SJSA1 (cell line): ENCODE data around the gene ARID5A. TPM values are rescaled to one million over a fixed set of nuclear protein-coding genes. Genes with fewer than 3 reads are reported as not detected.
"Not testable (repeated sequence)": the region's sequence is repeated elsewhere in the genome, so short reads cannot be mapped to it uniquely, and the experiment has no call there.

Experiments used
- DNase-seq, 2 experiments: peaks; one replicate each; pipeline ENCODE4 v3.0.0-alpha.2; 2015 to 2020; ENCODE audit warnings: low spot score in 2 of 2, low read depth in 1 of 2
- H3K27ac ChIP-seq: fragments of 250-450 bp; sonication (Bioruptor Pico); 2 replicates; pipeline ENCODE4 v1.5.1; 2020; ENCODE audit warnings: mild to moderate bottlenecking, moderate library complexity
- H3K27me3 ChIP-seq: fragments of 250-450 bp; sonication (Bioruptor Pico); replicated peaks from 2 replicates; pipeline ENCODE4 v1.5.1; 2020; ENCODE audit warnings: mild to moderate bottlenecking, moderate library complexity
- H3K36me3 ChIP-seq: fragments of 250-450 bp; sonication (Bioruptor Pico); 2 replicates; pipeline ENCODE4 v1.5.1; 2020; ENCODE audit warnings: mild to moderate bottlenecking
- H3K4me1 ChIP-seq: fragments of 250-450 bp; sonication (Bioruptor Pico); replicated peaks from 2 replicates; pipeline ENCODE4 v1.6.1; 2021; ENCODE audit warnings: mild to moderate bottlenecking
- H3K4me3 ChIP-seq: fragments of 250-450 bp; sonication (Bioruptor Pico); 2 replicates; pipeline ENCODE4 v1.5.1; 2020; ENCODE audit warnings: mild to moderate bottlenecking
- H3K9me3 ChIP-seq: fragments of 250-450 bp; sonication (Bioruptor Pico); replicated peaks from 2 replicates; pipeline ENCODE4 v1.5.1; 2020; ENCODE audit warnings: mild to moderate bottlenecking
- total RNA-seq: library from RNA; depleted of rRNA; stranded (reverse); fragments of >200 nt; shearing (Covaris generic); gene quantifications from 2 replicates; pipeline ENCODE4 v1.2.3, GENCODE V29; 2014; rRNA removed

Gene ARID5A, protein sequence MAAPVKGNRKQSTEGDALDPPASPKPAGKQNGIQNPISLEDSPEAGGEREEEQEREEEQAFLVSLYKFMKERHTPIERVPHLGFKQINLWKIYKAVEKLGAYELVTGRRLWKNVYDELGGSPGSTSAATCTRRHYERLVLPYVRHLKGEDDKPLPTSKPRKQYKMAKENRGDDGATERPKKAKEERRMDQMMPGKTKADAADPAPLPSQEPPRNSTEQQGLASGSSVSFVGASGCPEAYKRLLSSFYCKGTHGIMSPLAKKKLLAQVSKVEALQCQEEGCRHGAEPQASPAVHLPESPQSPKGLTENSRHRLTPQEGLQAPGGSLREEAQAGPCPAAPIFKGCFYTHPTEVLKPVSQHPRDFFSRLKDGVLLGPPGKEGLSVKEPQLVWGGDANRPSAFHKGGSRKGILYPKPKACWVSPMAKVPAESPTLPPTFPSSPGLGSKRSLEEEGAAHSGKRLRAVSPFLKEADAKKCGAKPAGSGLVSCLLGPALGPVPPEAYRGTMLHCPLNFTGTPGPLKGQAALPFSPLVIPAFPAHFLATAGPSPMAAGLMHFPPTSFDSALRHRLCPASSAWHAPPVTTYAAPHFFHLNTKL
- 6.3 and 9.7 TPM in 2 replicates for total RNA-seq

- H3K36me3 ChIP-seq: peaks cover 6% of the 10 kb centered on the region; the same call in 1 of the 2 replicates
- H3K27me3 ChIP-seq: no peaks in the 10 kb centered on the region
- H3K4me1 ChIP-seq: peaks cover 41% of the 10 kb centered on the region
- no peaks in the 10 kb centered on the region for H3K9me3 ChIP-seq
- peak within 1 kb of the TSS; percentile 75 for H3K4me3 ChIP-seq
- H3K27ac ChIP-seq: peak within 1 kb of the TSS; percentile 27; the same call in 1 of the 2 replicates
- peak; percentile 76 to 91 for DNase-seq
These were observed at the start of gene ARID5A for GRCh38 chr2:96536445-96537065. TSS of gene ARID5A (plus strand) at chr2:96536752. CDS start at chr2:96536827, 75 bp downstream.

GRCh38 chr2:96489261-96489660, 47.3 kb upstream of the ARID5A start:
- Histone ChIP-seq H3K4me3 (no peak overlapping the region), H3K27ac (no peak overlapping the region), H3K9me3 (0 out of 2 replicates have a peak, but pooled peaks cover 2% of the 10 kb centered on the region), H3K4me1 (no peaks in the 10 kb centered on the region), H3K36me3 (no peaks in the 10 kb centered on the region), H3K27me3 (no peaks in the 10 kb centered on the region)
- DNase-seq: no peak

- no peaks in the 10 kb centered on the region for H3K36me3 ChIP-seq
- H3K27ac ChIP-seq: no peak overlapping the region
- 0 out of 2 replicates have a peak, but pooled peaks cover 2% of the 10 kb centered on the region for H3K9me3 ChIP-seq
- DNase-seq: no peak
- H3K27me3 ChIP-seq: no peaks in the 10 kb centered on the region
- no peaks in the 10 kb centered on the region for H3K4me1 ChIP-seq
- no peak overlapping the region for H3K4me3 ChIP-seq
These were observed 46.9 kb upstream of the ARID5A start for GRCh38 chr2:96489663-96490062.

DNA sequence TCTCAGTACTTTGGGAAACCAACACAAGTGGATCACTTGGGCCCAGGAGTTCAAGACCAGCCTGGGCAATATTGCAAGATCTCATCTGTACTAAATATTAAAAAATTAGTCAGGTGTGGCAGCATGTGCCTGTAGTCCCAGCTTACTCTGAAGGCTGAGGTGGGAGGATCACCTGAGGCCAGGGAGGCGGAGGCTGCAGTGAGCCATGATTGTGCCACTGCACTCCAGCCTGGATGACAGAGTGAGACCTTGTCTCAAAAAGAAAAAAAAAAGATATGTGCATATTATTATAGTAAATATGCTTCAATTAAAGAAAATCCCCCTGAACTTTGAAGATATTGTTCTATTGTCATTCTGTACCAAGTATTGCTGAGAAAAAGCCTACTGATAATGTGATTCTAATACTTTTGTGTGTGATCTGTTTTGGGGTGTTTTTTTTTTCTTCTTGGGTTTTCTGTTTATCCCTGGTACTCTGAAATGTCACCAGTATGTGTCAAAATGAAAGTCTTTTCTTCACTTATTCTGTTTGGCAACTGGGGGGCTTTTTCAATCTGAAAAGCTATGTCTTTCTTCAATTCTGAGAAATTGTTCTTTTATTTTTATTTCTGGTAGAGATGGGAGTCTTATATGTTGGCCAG, 44.6 kb upstream of the ARID5A start:
- Histone ChIP-seq H3K4me3 (no peak overlapping the region), H3K36me3 (no peaks in the 10 kb centered on the region), H3K27me3 (no peaks in the 10 kb centered on the region; the same call in 1 of the 2 replicates), H3K27ac (no peak overlapping the region), H3K4me1 (no peaks in the 10 kb centered on the region), H3K9me3 (0 out of 2 replicates have a peak, but pooled peaks cover 2% of the 10 kb centered on the region)
- DNase-seq: no peak

- 0 out of 2 replicates have a peak, but pooled peaks cover 2% of the 10 kb centered on the region for H3K9me3 ChIP-seq
- no peak overlapping the region for H3K4me3 ChIP-seq
- no peaks in the 10 kb centered on the region for H3K36me3 ChIP-seq
- no peaks in the 10 kb centered on the region for H3K4me1 ChIP-seq
- no peak for DNase-seq
- H3K27ac ChIP-seq: no peak overlapping the region
- no peaks in the 10 kb centered on the region; the same call in 1 of the 2 replicates for H3K27me3 ChIP-seq
These were observed 43.5 kb upstream of the ARID5A start for GRCh38 chr2:96493072-96493471.

GRCh38 chr2:96494188-96494587, 42.4 kb upstream of the ARID5A start:
- H3K4me1 ChIP-seq: no peaks in the 10 kb centered on the region
- H3K27ac ChIP-seq: no peak overlapping the region
- no peaks in the 10 kb centered on the region for H3K36me3 ChIP-seq
- DNase-seq: no peak
- no peak overlapping the region for H3K4me3 ChIP-seq
- 0 out of 2 replicates have a peak, but pooled peaks cover 2% of the 10 kb centered on the region for H3K9me3 ChIP-seq
- peaks cover 3% of the 10 kb centered on the region; the same call in 1 of the 2 replicates for H3K27me3 ChIP-seq

- Histone ChIP-seq H3K27ac (no peak overlapping the region), H3K4me1 (no peaks in the 10 kb centered on the region), H3K4me3 (no peak overlapping the region), H3K36me3 (no peaks in the 10 kb centered on the region), H3K9me3 (no peaks in the 10 kb centered on the region), H3K27me3 (peaks cover 17% of the 10 kb centered on the region)
- no peak for DNase-seq
These were observed 40.4 kb upstream of the ARID5A start for GRCh38 chr2:96495982-96496629.

DNA sequence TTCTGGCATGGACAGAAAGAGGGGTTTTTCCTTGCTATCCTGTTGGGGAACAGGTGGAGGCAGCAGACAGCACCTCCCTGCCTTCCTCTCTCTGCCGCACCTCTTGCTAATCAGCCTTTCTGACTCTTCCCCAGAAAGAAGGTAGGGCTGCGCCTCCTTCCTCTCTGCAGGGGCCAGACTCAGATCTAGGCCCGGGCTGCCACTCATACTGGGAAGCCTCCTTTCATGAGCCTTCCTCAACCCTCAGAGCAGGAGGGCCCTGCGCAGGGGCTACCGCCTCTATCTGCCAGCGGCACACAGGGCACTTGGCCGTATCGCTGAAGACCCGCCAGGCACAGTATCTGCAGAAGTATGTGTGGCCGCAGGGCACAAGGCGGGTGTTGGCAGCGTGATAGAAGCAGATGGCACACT, 38.5 kb upstream of the ARID5A start:
- DNase-seq: no peak
- Histone ChIP-seq H3K9me3 (no peaks in the 10 kb centered on the region), H3K27ac (no peak overlapping the region), H3K36me3 (no peaks in the 10 kb centered on the region), H3K4me3 (no peak overlapping the region), H3K4me1 (no peaks in the 10 kb centered on the region), H3K27me3 (peaks cover 17% of the 10 kb centered on the region)

GRCh38 chr2:96498611-96499010, 37.9 kb upstream of the ARID5A start:
- not testable (repeated sequence) for H3K27ac ChIP-seq, H3K4me3 ChIP-seq, H3K4me1 ChIP-seq, H3K36me3 ChIP-seq, DNase-seq, H3K9me3 ChIP-seq
- peaks cover 17% of the 10 kb centered on the region for H3K27me3 ChIP-seq

- H3K9me3 ChIP-seq: no peaks in the 10 kb centered on the region
- H3K4me3 ChIP-seq: no peak overlapping the region
- H3K27me3 ChIP-seq: peaks cover 17% of the 10 kb centered on the region
- H3K27ac ChIP-seq: no peak overlapping the region
- H3K36me3 ChIP-seq: no peaks in the 10 kb centered on the region
- no peaks in the 10 kb centered on the region for H3K4me1 ChIP-seq
- no peak for DNase-seq
These were observed 37.2 kb upstream of the ARID5A start for GRCh38 chr2:96499061-96499960.

GRCh38 chr2:96500385-96501066, 36.0 kb upstream of the ARID5A start:
- Histone ChIP-seq H3K4me3 (no peak overlapping the region), H3K36me3 (no peaks in the 10 kb centered on the region), H3K9me3 (no peaks in the 10 kb centered on the region), H3K4me1 (peaks cover 6% of the 10 kb centered on the region; the same call in 1 of the 2 replicates), H3K27me3 (peaks cover 17% of the 10 kb centered on the region), H3K27ac (no peak overlapping the region)
- no peak for DNase-seq

DNA sequence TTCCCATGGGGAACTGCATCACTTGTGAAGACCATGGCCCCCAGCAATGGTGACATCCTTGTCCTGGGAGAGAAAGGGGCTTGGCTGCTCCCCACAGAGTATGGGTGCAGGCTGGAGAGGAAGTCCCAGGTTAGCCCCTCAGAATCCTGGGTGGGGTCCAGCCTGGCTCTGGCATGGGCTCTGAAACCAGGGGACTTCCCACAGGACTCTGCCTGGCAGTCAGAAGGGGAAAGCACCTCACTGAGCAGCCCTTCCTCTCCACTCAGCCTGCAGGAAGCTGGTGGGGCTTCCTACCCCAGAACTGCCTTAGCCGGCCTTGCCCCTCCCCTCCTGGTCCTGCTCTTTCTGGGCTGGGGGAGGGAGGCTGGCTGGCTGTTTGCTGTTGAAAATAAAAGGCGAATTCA, 35.1 kb upstream of the ARID5A start:
- no peak for DNase-seq
- H3K27ac ChIP-seq: no peak overlapping the region
- peaks cover 8% of the 10 kb centered on the region; the same call in 1 of the 2 replicates for H3K4me1 ChIP-seq
- H3K4me3 ChIP-seq: no peak overlapping the region
- H3K27me3 ChIP-seq: peaks cover 17% of the 10 kb centered on the region
- no peaks in the 10 kb centered on the region for H3K36me3 ChIP-seq
- H3K9me3 ChIP-seq: no peaks in the 10 kb centered on the region
